Aortic smooth muscle cell (primary cell): Measurements from ENCODE around the gene STX11. TPM values are rescaled to one million over a fixed set of nuclear protein-coding genes. Genes with fewer than 3 reads are reported as not detected.

ENCODE experiments used
- total RNA-seq: library from RNA; depleted of rRNA; stranded (reverse); fragments of >200 nt; gene quantifications from 2 replicates; pipeline ENCODE4 v1.2.3, GENCODE V29; 2014

Gene STX11
- total RNA-seq, result 3.6 and 4.8 TPM in 2 replicates

DNA sequence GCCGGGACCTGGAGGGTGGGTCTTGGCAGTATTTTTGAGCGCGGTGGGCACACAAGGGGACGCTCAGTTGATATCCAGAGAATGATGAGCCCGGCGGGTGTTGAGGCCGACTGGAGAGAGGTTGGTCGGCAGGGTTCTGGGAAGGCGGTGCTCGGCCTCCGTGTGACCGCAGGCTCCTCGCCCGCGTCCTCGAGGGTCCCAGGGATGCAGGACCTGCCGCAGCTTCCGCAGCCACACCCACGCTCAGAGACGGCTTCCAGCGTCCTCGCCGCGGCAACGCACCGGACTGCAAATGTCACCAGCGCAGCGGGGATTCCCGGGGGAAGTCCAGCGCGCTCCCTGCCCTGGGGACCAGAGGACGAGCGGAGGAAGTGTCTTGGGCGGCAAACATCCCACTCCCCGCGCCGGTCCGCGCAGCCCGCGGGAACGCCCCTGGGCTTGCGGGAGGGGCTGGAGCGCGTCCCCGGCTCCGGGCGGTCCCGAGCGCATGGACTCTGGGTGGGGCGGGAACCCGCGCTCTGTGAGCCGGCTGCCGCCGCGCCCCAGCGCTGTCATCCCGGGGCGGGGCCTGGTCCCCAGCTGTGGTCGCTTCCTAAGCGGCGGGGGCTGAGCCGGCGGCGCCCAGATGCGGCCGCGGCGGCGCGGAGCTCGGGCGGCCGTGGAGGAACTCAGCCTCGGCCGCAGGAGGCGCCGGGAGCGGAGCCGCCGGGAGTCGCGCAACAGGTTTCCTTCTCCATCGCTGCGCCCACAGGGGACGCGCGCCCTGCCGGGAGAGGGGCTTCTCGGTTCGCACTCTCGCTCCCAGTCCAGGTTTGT, at the start of gene STX11:
Gene STX11, plus strand, starts transcription at position 624 of the 816 bp plus-strand sequence. CDS start 36,111 bp downstream, outside the sequence.

Other genes with a start within 250 kb of the STX11 start
- 10.6 and 19.4 TPM in 2 replicates for gene PLAGL1, start 142.3 kb upstream of the STX11 start, total RNA-seq
- 89.2 and 122 TPM in 2 replicates for gene SF3B5, start 54.9 kb upstream of the STX11 start, total RNA-seq
- 172 and 202 TPM in 2 replicates for gene UTRN, start 134.8 kb downstream of the STX11 start, total RNA-seq